T-helper 2 cell (primary cell): ENCODE measurements around the gene NECAB2.

Experiments used
- DNase-seq, 5 experiments: peaks; one replicate each; pipeline versions ENCODE4 v3.0.0 to v3.0.0-alpha.2; 2012 to 2022

Gene NECAB2

DNA sequence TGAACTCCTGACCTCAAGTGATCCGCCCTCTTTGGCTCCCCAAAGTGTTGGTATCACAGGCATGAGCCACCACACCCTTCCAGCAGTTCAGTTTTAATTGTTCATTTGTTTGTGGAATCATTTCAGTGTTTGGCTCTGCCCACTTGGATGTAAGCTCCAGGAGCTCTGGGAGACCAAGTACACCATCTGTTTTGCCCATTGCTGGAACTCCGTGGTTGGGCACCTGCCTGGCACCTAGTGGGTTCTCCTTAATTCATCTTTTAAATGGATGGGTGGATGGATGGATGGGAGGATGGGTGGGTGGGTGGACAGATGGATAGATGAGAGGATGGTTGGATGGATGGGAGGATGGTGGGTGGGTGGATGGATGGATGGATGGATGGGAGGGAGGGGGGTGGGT lies 953 bp upstream of the NECAB2 start:
- no peak for DNase-seq

GRCh38 chr16:83968306-83968851 lies 335 bp downstream of the NECAB2 start:
- DNase-seq = no peak

- no peak for DNase-seq
Measured at GRCh38 chr16:83968891-83969649, 1.0 kb downstream of the NECAB2 start.

- DNase-seq = no peak
Measured at GRCh38 chr16:83969771-83970429, 1.9 kb downstream of the NECAB2 start.

- DNase-seq = no peak
Measured at GRCh38 chr16:83970430-83970815, 2.4 kb downstream of the NECAB2 start.

DNA sequence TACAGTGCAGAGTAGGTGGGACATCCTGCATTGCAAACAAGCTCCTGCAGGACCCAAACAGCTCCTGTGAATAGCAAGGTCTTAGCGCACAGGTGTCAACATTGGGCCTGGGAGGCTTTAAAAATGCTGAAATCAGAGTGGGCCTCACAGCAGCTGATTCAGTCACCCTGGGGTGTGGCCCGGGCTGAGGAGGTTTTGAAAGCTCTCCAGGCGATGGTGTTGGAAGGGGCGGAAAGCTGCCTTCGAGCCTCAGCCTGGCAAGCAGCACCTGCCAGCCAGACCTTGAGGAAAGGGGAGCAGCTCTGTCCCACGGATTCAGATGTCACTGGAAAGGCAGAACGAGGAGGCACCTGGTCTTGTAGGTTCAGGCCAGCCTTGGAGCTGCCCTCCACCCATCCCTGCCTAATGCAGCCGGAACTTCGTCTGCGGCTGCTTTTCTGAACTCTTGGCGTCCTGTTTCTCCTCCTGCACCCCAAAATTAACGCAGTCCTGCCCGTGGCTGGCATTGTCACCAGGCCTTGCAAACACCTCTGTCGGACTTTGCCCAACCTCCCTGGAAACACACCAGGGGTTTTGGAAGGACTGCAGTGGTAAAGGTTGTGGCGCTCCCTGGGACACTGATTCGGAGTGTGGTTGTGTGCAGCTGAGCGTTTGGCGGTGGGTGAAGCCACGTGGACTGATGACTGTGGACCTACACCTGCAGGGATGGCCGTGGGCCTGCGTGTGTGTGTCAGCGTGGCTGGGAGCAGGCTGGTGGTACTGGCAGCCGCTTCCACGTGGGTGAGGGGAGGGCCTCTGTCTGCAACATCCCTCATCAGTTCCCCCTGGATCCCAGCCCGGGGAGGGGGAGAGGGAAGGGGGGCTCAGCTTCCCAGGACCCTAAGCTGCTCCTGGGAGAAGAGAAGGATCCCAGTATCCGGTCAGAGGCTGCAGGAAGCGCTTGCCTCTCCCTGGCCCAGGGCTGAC lies 3.4 kb downstream of the NECAB2 start:
- no peak for DNase-seq

GRCh38 chr16:83972256-83973008 lies 4.4 kb downstream of the NECAB2 start:
- no peak for DNase-seq

DNA sequence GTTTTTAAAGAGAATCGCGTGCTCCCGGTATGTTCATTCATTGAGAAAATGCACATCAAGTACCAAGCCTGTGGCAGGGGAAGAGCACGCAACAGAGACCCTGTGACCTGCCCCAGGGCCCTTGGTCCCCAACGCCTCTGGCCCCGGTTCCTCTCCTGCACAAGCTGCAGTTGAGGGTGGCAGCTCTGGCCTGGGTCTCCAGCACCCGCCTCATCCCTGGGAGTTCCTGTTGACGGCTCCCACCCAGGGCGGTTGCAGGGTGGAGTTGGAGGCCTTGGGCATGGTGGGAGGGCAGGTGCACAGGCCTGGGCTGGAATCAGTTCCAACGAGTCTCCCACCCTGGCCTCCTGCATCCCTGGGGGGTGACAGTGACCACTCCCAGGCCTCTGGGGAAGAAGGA lies 5.0 kb downstream of the NECAB2 start:
- no peak for DNase-seq

GRCh38 chr16:83973581-83974385 lies 5.7 kb downstream of the NECAB2 start:
- no peak for DNase-seq

- no peak for DNase-seq
Measured at GRCh38 chr16:83974475-83974874, 6.4 kb downstream of the NECAB2 start.

DNA sequence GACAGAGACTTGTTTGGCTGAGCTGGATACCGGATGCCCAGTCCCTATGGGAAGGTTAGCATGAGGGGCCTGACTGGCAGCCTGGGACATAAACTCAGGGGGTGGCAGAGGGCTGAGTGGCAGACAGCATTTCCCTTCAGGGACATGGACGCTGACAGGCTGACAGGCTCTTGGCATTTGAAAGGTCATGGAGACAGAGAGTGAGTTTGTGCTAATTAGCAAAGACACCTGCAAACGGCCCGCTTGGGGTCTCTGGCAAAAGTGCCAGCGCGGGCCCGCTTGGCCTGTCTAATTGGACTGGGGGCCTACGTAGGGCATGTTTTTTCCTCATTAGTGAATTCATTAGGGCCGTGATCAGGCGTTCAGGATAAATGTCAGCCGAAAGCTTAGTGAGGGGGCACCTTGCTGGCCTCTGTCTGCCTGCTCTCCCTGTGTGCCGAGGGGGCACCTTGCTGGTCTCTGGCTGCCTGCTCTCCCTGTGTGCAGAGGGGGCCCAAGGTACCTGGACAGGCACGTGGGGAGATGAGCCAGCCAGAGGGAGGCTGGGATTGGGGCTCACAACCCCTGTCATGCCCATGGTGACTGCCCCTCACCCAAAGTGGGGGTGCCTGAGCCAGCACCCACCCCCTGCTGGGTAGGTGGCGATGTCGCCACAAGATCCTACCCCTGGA lies 7.7 kb downstream of the NECAB2 start:
- no peak for DNase-seq

DNA sequence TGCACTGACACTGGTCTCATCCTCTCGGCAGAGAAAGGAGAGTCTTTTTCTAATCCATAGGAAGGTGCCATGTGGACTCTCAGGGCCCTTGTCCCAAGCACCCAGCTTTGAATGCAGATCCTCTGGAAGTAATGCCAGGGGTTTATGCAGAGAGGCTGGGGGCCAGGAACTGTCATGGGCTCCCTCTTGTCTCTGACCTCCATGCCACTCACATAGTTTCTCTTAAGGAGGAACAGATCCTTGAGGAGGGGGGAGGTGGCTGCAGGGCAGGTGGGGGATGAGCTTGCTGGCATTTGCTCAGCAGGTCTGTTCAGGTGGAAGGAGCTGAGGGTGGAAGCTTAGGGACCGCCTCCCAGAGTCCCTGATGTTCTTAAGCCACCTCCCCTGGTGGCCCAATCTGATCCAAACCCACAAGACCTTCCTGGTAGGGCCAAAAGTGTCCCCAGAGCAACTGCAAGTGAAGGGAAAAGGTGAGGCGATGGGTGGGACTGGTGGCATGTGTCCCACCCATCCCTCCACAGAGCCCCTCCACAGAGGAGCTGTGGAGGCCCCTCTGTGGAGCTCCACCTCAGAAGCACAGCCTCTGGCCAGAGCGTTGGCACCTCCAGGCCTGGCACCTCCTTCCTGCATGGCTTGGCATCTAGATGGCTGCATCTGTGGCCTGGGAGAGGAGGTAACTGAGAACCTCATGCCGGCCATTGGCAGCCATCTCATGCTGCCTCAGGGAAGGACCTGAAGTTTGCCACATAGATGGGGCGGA lies 9.2 kb downstream of the NECAB2 start:
- no peak for DNase-seq

- DNase-seq = no peak
Measured at GRCh38 chr16:83978401-83978904, 10.4 kb downstream of the NECAB2 start.

DNA sequence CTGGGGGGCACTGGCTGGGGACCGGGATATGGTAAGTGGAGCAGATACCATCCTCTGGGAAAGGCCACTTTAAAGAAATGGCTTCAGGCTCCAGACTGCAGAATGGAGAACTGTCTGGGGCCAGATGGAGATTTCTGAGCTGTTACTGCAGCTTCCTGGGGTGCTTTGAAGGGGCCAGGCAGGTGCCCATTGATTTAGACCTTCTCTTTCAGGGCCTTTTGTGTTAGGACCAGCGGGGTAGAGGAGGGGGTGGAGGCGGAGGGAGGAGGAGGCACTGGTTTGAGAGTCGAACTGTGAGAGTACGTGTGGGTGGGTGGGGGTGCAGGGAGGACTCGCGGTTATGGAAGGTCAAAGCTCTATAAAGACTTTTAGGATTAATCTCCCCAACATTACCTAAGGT lies 11.4 kb downstream of the NECAB2 start:
- DNase-seq = no peak

DNA sequence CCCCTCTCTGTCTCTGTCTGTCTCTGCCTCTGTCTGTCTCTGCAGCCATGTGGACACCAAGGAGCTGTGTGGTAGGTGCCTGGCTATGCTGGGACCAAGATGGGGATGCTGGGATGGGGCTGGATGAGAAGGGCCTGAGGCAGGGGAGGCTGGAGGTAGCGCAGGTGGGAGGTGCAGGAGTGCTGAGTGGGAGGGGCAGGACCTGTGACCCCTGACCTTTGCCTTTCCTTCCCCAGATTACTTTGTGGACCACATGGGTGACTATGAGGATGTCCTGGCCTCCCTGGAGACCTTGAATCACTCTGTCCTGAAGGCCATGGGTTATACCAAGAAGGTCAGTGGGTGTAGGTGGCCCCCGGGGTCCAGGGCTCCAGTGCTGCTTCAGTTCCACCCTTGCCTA lies 12.8 kb downstream of the NECAB2 start:
- DNase-seq = no peak

DNA sequence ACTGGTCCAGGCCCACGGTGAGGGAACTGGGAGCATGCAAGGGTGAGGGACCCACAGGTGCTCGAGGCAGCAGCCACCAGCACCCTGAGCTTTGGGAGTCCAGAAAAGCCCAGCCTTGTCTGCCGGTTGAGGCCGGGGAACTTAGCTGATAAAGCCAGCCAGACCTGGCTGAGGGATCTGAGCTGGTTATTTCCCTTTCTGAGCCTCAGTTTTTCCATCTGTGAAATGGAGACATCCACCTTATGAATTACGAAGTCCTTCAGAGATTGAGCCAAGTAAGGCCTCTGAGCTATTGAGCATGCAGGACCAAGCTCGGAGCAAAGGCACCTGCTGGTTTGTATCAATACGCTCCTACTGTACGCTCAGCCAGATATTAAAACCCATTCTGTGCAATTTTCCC lies 13.8 kb downstream of the NECAB2 start:
- DNase-seq = no peak

- DNase-seq = no peak
Measured at GRCh38 chr16:83983491-83983890, 15.4 kb downstream of the NECAB2 start.

DNA sequence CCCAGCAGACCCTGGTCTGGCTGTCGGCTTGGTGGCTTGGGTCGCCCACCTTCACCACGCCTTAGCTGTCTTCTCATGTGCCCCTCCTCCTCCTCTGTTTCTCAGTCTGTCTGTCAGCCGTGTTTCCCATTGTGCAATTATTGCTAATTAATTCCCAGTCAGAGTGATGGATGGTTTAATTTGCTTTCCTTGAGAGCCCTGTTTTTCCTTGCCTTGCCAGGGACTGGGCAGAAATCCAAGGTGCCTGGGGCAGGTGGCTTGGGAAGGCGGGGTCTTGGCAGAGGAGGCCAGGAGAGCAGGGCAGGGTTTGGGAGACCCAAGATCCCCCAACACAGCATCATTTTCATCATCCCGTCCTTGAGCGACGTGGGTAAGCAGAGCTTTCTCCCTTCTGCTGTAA lies 21.3 kb downstream of the NECAB2 start:
- no peak for DNase-seq

- DNase-seq = no peak
Measured at GRCh38 chr16:83990492-83990891, 22.4 kb downstream of the NECAB2 start.

- DNase-seq = no peak
Measured at GRCh38 chr16:83992624-83993023, 24.6 kb downstream of the NECAB2 start.
